Activated effector memory CD4-positive, alpha-beta T cell treated with anti-CD3 and anti-CD28 coated beads, Interleukin-2, amount 50 U/mL, for 16 hours (primary cell): ENCODE data around the gene IGSF9.

Experiments
- DNase-seq: peaks from one replicate; pipeline ENCODE4 v3.0.0-alpha.2; 2020

Gene IGSF9

DNA sequence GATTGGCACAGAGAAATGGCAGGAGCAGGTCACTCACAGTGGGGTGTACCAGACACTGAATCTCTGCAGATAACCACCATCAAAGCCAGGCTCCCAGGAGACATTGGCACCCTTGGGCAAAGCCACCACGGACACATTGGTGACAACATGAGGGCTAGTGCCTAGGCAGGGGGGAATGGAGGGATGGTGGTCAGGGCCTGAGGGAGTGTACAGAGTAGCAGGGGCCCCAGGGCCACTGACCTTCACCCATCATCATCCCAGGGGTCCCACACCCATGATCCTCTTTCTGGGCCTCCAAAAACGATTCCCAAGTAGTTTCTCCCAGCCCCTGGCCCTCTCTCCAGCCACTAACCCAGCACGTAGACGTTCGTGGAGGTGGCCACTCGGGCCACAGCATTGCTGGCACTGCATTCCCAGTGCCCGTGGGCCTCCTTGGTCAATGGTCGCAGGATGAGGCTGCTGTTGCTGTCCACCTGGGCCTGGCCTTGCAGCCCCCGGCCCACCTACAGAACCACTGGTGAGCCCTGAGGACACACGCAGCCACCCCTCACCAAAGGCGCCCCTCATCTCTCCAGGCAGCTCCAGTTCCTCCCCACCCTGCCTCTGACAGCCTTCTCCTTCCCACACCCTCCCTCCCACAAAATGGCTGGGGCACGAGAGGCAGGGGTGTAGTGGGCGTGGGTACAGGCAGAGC is 14.2 kb downstream of the IGSF9 start:
- no peak for DNase-seq

- DNase-seq = no peak
Observed at GRCh38 chr1:159930634-159931033, 14.8 kb downstream of the IGSF9 start.

- no peak for DNase-seq
Observed at GRCh38 chr1:159930216-159930615, 15.2 kb downstream of the IGSF9 start.

DNA sequence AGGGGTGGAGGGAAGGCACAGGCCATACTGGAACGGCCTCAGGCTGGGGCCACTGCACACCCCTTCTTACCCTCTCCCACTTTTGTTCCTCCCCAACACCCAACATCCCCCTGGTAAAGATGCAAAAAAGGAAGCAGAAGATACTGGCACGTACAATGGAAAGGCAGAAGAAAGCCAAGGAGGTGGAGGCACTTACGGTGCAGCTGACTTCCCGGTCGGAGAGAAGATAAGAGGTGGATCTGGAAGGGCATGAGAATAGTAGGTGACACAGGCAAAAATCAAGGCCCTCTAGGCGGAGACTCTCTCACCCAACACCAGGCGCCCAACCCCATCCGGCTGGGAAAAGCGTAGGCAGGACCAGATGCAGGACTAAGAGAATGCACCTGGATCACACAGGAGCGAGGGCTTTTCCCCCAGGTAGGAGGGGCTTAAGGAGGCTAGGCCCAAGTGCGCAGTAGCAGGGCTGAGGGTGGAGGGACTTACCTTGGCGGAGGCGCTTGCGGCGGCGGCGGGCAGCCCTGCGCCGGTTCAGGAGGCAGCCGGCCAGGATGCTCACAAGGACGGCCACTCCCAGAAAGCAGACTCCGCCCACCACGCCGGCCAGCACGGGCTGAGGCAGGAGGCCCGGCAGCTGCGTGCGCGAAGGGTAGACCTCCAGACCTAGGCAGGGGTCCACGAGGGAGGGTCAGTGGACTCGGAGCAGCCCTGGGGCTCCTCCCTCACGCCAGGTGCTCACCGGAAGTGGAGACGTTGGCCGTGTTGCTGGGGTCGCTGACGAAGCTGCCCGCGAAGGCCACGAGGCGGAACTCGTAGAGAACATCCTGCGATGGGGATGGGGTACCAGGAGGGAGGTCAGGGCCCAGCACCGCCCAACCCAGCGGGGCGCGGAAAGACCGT is 16.0 kb downstream of the IGSF9 start:
- no peak for DNase-seq

GRCh38 chr1:159928491-159929050 is 16.8 kb downstream of the IGSF9 start:
- DNase-seq = no peak

DNA sequence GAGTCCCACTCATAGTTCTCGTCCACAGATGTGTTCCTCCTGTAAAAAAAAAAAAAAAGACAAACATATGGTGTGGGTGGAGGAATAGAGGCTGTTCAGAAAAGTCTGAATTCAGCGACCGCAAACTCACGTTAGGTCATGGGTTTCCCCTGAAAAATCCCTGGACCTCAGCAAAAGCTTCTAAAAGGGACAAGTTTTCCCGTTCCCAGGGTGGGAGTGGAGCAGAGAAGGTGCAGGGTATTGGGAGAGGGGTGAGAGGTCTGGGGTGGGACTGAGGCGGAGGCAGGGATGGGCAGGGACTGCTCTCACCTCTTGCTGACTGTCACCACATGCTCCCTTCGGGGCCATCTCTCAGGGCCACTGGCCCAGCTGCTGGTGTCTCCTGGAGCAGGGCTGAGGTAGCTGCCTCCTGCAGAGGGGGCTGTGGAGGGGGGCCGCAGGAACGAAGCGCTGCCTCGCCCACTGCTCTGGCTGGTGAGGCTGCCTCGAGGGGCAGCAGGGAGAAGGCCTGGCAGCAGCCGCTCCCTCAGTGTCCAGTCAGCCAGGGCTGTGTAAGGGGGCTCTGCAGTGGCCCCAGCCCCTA is 17.5 kb downstream of the IGSF9 start:
- DNase-seq = no peak

GRCh38 chr1:159927211-159927848 is 18.1 kb downstream of the IGSF9 start:
- DNase-seq = no peak

DNA sequence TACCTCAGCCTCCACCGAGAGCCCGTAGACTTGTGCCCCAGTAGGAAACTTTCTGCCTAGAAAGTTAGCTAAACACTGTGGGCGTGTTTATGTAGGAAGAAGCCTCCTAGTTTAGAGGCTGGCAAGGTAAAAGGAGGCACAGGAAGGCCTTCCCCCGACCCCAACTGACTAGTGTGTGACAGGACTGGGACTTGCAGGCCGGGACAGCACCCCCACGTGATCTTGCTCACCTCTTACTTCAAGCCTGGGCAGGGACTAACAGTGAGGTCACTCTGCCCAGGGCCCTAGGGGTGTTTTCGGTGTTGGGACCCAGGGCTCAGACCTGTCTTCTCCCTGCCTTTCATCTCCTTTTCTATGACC is 19.7 kb downstream of the IGSF9 start:
- no peak for DNase-seq

DNA sequence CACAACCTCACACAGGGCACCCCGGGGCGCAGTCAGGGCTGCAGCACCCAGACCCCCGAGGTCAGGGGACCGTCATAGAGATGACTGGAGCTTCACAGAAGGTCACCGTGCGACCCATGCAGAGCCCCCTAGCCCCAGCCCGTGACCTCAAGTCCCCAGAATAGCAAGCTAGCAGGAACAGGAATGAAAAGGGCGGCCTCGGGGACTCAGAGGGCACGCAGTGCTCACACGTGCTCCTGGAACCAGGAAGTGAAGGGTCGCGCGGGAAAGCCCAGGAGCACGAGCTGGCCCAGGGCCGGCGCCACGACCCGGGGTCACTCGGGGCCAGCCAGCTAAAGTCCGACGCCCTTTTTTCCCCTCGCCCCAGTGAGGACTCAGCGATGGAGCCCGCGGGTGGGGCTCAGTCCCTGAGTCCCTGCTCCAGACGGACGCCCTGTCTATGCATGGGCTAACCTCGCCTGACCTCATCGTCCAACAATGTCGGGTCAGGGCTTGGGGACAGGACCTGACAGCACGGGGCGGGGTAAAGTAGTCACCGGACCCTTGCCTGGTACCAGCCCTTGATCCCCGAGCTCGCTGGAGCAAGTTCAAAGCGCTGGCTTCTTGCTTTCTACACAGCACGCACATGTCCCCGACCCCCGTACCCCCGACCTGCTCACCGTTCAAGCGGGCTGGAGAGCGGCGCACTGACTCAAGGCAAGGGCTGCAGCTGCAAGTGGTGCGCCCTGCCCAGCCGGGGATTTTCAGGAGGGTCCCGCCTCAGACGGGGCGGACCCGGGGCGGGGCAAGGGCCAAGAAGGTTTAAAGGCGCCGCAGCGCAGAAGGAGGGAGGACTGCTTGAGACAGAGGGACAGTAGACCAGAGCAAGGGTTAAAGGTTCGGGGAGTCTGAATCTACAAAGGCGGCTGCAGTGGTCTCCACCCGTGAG is 20.4 kb downstream of the IGSF9 start, which contains the start of gene TAGLN2:
Gene TAGLN2 (minus strand): TSS at position 717 of the 928 bp plus-strand sequence. CDS start 4,998 bp downstream, outside the sequence.
- DNase-seq = peak; percentile 96

GRCh38 chr1:159924025-159924790 is 21.2 kb downstream of the IGSF9 start:
- peak; percentile 87 for DNase-seq

GRCh38 chr1:159923203-159924024 is 22.0 kb downstream of the IGSF9 start:
- peak; percentile 94 for DNase-seq

DNA sequence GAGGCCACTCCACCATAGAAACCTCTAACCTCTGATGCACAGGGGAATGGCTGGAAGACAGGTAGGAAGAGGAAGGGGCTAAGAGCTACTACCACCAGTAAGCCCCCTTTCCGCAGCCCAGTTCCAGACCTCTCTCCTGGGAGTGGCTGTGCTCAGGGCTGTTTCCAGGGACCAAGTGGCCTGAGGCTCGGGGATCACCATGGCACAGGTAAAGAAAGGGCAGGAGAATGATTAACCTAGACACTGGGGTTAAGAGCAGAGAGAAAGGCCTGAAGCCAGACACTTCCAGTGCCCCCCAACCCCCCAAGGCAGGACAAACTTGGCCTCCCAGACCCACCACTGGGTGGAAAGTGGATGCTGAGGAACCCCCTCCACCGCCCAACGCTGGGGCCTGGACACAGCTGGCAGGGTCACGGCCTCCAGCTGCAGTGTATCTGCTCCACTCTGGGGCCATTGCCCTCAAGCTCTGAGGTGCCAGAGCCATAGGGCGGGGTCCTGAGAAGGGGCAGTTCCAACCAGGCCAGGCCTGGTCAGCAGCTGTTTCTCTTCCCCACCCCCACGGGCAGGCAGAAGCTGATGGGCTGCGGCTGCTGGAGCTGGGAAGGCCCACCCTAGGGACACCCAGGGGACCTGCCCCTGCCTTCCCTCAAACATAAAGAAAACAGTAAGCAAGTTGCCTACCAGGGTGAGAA is 22.8 kb downstream of the IGSF9 start:
- no peak for DNase-seq

DNA sequence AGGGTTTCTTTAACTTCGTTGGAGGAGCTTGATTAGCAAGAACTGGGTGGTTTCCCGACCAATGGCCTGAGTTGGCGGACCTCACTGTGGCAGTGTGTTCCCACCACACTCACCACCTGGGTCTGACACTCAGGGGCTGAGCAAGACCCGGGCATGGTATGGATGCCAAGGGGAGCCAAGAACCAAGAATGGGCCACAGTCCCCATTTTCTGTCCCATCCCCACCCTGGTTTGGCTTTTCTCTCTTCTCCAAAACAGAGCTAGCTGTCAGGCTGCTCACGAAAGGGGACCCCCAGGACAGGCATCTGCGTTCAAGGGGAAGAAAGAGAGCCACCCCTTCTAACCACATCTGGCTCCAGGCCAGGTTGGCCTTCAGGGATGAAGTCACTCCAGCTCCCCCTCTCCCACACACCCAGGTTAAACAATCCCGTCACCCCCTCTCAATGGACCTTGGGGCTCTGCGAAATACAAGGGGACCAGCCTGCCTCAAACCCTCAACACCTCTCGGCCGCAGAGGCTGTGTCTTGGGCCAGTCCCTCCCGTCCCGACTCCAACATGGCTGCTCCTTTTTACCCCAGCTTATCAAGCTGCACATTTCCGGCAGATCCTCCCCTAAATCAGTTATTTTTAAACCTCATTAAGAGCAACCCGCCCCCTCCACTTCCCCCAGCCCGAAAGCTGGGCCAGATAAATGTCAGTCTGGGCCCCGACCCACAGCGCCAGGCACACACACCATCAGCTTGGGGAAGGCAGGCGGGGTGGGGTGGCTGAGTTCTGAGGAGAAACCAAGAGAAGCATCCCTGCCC is 23.5 kb downstream of the IGSF9 start:
- DNase-seq = no peak

- no peak for DNase-seq
Observed at GRCh38 chr1:159921251-159921650, 24.2 kb downstream of the IGSF9 start.

DNA sequence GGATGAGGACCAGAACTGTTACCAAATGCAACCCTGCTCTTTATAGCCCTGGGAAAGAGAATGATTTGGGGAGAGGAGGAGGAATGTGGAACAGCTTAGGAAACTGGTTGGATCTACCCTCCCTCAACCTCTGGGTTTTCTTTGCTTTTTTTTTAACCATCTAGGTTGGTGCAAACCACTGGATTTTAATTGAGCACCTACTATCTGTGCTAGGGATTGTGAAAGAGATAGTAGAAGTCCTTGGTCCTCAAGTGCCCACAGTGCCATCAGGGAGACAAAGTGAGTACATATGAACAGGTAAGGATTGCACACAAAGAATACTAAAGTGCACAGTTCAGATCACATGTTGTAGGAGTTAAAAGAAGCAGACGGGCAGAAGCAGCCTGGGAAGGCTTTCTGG is 24.8 kb downstream of the IGSF9 start:
- DNase-seq = no peak

DNA sequence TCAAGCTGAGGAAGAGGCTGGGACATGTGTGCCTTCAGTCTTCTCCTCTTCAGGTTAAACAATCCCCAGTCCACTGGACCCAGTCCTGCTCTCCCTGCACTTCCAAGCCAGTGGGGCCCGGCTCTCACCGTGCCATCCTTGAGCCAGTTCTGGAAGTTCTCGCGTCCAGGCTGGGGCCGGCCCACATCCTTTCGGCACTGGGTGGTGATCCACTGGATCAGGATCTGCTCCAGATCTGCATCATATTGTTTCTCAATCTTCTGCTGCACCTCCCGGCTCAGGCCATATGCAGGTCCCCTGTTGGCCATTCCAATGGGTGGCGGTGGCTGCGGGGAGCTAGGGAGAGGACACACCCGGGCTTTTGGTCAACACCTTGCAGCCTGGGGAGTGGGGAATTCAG is 25.2 kb downstream of the IGSF9 start:
- no peak for DNase-seq

DNA sequence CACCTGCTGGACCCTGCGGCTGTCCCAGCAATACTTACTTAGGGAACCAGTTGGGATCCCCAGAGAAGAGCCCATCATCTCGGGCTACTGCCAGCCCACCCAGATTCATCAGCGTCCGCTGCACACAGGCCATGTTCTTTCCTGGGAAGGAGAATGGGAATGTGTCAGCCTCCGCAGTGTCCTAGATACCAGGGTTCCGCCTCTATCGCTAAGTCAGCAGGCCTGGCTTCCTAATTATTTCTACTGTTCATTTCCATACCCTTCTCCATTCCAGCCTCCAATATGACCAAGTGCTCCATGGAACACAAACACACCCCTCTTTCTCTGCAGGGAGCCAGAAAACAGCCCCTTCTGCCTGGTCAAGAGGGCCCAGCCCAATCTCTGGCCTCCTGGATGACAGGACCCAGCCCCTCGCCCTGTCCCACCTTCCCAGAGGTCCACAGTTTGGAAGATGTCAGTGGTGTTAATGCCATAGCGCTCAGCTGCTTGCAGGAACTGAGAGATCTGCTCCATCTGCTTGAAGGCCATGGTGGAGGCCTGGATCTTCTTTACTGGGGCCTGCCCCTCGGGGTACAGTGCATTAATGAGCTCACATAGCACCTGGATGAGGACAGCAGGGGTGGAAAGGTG is 26.1 kb downstream of the IGSF9 start:
- DNase-seq = no peak
